Occipital lobe (tissue), 2 donors: ENCODE data around the gene FBXO17. TPM values are rescaled to one million over a fixed set of nuclear protein-coding genes. Genes with fewer than 3 reads are reported as not detected.
"Not testable (repeated sequence)": the region's sequence is repeated elsewhere in the genome, so short reads cannot be mapped to it uniquely, and the experiment has no call there.

Experiments
- DNase-seq: peaks from one replicate; lab custom pipeline; 2025; lab: John Stamatoyannopoulos, UW
- total RNA-seq: library from RNA; depleted of rRNA; stranded (reverse); fragments of >200 nt; gene quantifications from one replicate; pipeline ENCODE4 v1.2.3, GENCODE V29; 2014

The FBXO17 gene
- total RNA-seq, 1 donor from 2014 or later, result 3.6 TPM

DNA sequence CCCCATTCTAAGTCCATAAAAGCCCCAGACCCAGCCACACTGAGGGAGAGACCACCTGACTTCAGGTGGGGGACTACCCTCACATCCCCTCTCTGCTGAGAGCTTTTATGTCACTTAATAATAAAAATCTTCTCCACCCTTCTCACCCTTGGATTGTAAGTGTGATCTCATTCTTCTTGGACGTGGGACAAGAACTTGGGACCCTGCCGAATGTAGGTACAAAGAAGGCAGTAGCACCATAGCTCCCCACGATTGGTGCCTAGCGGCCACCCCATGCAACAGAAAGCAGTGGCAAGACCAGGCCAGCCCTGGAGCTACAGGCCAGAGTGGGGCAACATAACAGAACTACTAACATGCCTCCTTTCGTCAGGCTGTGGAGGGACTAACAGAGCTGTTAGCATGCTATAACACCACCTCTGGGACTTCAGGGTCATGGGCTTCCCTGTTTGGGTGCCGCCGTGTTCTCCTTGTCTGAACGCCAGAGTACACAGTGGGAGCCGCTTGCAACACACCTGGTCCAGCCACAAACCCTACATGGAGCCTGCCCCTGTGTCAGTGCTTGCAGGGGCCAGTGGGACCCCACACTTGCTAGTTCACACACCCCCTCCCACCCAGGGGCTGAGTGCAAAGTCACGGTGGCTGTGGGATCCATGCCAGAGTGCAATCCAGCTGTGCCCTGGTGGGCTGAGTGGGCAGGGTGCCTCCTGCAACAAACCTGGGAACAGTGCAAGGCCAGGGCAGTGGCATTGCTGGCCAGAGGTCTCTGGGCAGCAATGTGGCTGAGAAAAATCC, 5.2 kb upstream of the FBXO17 start:
- DNase-seq, result no peak

GRCh38 chr19:38979812-38980211, 4.3 kb upstream of the FBXO17 start:
- no peak for DNase-seq

- DNase-seq, result no peak
These were observed 2.8 kb upstream of the FBXO17 start for GRCh38 chr19:38978326-38978689.

- no peak for DNase-seq
These were observed 2.1 kb upstream of the FBXO17 start for GRCh38 chr19:38977445-38978325.

- no peak for DNase-seq
These were observed 324 bp upstream of the FBXO17 start for GRCh38 chr19:38975861-38976271.

DNA sequence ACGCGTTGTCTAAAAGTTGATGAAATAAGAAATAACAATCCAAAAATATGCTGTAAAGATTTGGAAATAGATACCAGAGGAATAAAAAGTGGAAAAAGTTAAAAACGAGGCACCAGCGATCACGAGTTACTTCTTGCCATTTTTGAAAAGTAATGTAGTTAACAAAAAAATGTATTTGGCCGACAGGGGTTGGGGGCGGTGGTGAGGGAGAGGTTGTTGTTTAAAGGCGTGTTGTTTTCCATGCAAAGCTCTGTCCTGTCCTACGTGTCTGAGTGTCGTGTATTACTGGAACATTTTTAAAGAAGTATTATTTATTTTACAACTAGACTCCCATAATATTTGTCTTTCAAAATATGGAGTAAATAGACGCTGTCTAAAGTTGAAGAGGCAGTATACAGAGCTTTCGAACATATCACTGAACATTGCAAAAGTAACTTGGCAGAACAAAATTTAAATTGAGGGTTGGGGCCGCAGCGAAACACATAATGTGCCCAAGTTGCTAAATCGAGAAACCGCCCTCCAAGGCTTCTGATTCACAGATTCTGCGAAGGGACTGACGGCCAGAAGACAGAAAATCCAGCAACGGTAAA, 823 bp downstream of the FBXO17 start:
- no peak for DNase-seq

GRCh38 chr19:38971672-38972071, 3.9 kb downstream of the FBXO17 start:
- no peak for DNase-seq

DNA sequence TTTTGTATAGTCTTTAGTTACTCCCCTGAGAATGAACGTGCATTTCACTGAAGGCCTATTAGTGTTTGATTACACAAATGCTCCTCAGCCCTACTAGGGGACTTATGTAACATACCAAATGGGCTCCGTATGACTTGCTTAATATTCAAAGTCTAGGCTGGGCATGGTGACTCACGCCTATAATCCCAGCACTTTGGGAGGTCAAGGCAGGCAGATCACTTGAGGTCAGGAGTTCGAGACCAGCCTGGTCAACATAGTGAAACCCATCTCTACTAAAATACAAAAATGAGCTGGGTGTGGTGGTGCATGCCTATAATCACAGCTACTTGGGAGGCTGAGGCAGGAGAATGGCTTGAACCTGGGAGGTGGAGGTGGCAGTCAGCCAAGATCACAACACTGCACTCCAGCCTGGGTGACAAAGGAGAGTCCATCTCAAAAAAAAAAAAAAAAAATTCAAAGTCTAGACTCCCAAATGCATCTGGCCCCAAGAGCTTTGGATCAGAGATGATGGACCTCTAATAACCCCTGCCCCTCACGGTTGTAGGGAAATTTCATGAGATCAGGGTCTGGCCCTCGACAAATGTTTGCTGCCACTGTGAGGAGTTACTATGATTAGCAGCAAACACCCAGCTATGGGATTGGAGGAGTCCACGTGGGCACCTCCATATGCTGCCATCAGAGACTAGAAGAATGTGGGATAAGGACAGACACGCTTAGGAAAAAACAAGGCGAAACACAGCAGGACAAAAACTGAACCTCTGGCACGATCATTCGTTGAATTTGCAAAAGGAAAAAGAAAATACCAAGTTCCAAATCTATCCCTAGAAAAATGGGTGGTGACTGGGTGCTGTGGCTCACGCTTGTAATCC, 4.6 kb downstream of the FBXO17 start:
- DNase-seq, result no peak

DNA sequence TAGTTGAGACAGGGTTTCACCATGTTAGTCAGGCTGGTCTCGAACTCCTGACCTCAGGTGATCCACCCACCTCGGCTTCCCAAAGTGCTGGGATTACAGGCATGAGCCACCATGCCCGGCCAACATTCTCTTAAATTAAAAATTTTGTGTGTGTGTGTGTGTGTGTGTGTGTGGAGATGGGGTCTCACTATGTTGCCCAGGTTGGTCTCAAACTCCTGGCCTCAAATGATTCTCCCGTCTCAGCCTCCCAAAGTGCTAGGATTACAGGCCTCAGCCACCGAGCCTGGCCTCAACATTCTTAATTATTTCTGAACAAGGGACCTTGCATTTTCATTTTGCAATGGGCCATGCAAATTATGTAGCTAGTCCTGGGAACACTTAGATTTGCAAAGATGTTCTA, 9.4 kb downstream of the FBXO17 start:
- not testable (repeated sequence) for DNase-seq

- no peak for DNase-seq
These were observed 10.8 kb downstream of the FBXO17 start for GRCh38 chr19:38964738-38965137.

GRCh38 chr19:38959618-38960017, 15.9 kb downstream of the FBXO17 start:
- DNase-seq, result no peak

GRCh38 chr19:38958301-38958700, 17.2 kb downstream of the FBXO17 start:
- no peak for DNase-seq

DNA sequence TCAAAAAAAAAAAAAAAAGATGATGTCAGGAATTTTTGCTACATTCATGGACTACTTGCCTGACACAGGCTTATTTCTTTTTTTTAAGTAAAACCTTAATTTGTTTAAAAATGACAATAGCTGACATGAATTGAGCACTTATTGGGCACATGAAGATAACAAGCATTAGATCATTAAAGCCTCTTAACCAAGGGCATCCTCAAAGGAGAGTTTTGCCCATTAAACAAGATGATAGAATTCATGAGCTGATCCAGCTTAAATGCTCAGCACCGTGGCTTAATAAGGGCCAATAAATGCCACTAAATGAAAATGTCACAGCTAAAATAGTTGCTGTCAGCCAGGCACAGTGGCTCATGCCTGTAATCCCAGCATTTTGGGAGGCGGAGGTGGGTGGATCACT, 19.3 kb downstream of the FBXO17 start:
- DNase-seq, result no peak

GRCh38 chr19:38953677-38954076, 21.9 kb downstream of the FBXO17 start:
- DNase-seq, result no peak

GRCh38 chr19:38952395-38953165, 23.0 kb downstream of the FBXO17 start:
- DNase-seq, result no peak

DNA sequence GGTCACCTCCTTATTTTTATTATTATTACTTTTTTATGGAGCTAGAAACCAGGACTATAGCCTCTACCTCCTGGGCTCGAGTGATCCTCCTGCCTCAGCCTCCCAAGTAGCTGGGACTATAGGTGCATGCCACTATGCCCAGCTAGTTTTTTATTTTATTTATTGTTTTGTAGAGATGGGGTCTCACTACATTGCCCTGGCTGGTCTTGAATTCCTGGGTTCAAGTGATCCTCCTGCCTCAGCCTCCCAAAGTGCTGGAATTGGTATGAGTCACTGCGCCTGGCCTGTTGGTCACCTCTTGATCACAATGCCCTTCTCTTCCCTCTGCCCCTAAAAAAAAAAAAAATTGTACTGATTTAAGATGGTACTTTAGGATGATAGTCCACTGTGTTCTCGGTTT, 24.4 kb downstream of the FBXO17 start:
- no peak for DNase-seq

DNA sequence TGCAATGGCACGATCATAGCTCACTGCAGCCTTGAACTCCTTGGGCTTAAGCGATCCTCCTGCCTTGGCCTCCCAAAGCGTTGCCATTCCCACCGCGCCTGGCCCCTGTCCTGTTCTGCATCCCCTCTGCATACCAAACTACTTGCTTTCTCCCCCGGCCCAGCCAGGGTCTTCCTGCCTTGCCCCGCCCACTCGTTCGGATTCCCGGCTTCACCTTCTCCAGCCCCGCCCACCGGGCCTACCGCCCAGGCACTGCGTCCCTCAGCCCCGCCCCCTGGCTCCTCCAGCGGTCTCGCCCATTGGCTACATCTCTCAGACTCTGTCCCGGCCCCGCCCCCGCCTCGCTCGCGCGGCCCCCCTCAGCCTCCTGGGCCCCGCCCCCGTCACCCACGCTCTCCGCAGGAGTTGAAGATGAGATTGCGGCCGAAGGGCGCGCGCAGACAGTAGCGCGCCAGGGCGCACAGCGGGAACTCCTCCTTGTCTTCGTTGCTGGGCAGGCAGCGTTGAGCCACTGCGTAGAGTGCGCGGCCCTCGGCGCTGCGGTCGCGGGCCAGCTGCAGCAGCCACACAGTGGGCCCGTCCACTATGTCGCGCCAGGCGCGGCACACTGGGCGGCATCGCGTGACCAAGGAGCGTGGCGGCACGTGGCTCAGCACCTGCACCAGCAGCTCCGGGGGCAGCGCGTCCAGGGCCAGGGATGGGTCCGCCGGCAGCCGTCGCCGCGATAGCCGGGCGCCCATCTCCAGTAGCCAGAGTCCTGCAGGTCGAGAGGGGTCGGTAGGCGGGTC, 25.8 kb downstream of the FBXO17 start:
- DNase-seq, result peak; percentile 82

- DNase-seq, result no peak
These were observed 29.1 kb downstream of the FBXO17 start for GRCh38 chr19:38946229-38947010.
